Epidermal melanocyte (primary cell): ENCODE data around the gene VCL.
A peak's percentile ranks its signal among the peaks of the same experiment; 100 is the strongest.
"Not testable (repeated sequence)": the region's sequence is repeated elsewhere in the genome, so short reads cannot be mapped to it uniquely, and the experiment has no call there.

Source experiments
- DNase-seq: peaks from one replicate; pipeline ENCODE4 v3.0.0; 2011; ENCODE audit warnings: low spot score; ENCODE audit not compliant: insufficient read length

Gene VCL

DNA sequence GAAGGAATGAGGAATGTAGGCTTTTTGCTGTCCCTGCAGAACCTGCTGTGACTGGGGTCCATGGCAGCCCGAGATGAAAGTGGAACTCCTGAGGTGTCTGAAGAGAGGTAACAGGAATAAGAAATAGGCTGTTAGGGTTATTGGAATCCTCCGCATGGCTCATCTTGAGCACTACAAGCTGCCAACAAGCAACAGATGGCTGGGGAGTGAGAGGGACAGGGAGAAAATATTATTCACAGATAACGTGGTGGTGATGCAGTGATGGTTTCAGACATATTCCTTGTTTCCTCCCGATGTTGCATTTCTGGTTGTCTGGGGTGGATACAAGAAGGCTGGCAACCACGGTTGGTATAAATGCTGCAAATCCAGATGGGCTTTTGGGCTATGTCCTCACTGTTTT lies 106.6 kb downstream of the VCL start:
- DNase-seq: no peak

GRCh38 chr10:74104996-74105395 lies 107.1 kb downstream of the VCL start:
- DNase-seq: no peak

DNA sequence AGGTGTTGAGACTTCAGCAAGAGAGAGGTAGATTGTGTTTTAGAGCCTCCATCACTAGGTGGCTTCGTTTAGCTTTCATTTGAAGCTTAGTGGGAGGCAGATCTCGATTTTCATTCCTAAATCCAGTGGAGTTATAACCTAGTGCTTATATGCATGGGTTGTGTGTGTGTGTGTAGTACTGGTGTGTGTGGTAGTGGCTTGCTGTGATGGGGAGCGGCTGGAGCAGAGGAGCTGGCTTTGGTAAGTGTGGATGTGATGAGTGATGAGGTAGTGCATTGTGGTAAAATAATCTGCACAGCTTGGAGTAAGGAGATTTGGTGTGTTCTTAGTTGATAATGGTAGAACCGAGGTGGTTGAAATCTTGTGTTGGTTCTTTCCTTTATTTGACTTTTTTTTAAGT lies 109.5 kb downstream of the VCL start:
- DNase-seq: no peak

DNA sequence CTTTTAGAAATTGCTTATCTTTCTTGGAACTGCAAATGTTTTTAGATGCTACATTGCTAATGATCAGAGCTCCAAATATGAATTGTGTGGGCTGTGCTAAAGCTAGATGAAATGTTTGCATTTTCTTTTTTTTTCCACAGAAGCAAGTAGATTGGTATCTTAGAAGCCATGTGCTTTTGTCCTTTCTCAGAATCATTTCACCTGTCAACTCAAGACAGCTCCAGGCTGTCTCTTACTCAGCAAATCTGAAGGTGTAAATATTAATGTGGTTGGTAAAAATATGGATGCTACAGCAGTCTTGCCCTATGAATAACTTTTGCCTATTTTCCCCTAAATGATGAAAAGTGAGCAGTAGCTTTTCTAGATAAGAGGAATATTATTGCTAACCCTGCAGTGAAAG lies 111.5 kb downstream of the VCL start:
- no peak for DNase-seq

- DNase-seq: no peak
Measured at GRCh38 chr10:74110120-74110519, 112.2 kb downstream of the VCL start.

- no peak for DNase-seq
Measured at GRCh38 chr10:74111799-74112198, 113.9 kb downstream of the VCL start.

DNA sequence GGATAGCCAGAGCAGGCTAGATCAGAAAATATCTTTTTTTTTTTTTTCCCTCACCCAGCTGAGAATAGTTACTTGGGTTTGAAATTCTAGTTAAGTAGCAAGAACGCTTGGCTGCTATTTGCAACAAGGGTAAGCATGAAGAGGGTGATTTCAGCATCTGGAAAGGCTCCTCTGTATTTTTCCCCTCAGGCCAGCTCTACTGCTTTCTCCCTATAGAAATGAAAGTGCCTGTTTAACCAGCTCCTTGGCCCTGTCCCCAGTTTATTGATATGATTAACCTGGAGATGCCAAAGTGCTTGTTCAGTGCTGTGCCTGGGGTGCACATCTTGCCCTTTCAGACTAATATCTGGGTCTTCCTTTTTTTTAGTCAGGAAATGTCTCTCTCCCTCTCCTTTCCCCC lies 115.6 kb downstream of the VCL start:
- DNase-seq: no peak

GRCh38 chr10:74114041-74114448 lies 116.1 kb downstream of the VCL start:
- no peak for DNase-seq

DNA sequence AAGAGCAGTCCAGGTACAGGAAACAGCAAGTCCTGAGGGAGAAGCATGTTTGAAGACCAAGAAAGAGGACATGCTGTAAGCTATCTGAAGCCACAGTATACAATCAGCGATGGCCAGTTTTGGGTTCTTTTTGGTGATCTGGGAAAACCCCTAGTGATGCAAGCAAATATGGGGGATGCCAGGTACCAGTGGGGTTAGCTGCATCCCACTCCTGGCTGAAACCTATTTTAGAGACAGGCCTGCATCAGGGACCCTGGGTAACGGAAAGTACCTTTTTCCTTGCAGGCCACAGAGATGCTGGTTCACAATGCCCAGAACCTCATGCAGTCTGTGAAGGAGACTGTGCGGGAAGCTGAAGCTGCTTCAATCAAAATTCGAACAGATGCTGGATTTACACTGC lies 119.8 kb downstream of the VCL start:
- DNase-seq: no peak

GRCh38 chr10:74118804-74119203 lies 120.9 kb downstream of the VCL start:
- DNase-seq: no peak

GRCh38 chr10:74120911-74121310 lies 123.0 kb downstream of the VCL start:
- no peak for DNase-seq

GRCh38 chr10:74121368-74121767 lies 123.5 kb downstream of the VCL start:
- no peak for DNase-seq

DNA sequence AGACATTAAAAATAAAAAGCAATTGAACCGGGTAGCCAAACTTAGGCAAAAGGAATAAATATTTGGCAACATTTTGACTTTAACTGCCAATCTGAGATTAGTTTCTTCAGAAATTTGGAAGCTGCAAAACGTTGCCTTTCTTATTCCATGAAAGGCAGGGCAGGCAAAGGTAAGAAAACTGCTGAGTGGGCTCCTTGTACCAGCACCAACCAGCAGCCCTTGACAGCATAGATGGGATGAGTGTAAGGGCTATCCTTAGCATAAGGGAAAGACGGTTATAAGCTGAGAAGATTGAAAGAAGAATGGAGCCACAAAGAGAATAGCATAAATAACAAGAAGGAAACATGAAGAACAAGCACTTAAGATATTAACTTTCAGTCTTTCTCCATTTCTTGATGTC lies 124.1 kb downstream of the VCL start:
- DNase-seq: no peak

DNA sequence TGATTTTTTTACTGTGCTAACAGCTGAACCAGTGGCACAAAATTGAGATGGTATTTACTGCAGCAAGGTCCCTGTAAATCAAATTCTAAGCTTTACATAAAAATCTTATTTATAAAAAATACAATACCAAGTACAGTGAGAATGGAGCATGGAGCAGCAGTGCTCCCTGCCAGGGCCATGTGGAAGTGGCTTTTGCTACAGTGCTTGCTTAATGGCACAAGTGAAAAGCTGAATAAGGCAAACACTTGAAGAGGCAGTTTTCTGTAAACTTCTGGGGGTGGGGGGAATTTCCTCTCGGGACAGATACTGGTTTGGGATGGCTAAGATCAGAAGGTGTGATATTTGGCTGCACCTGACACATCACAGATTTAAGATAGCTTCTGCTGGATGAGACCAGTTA lies 125.2 kb downstream of the VCL start:
- DNase-seq: no peak

GRCh38 chr10:74133923-74134820 lies 136.3 kb downstream of the VCL start:
- no peak for DNase-seq

DNA sequence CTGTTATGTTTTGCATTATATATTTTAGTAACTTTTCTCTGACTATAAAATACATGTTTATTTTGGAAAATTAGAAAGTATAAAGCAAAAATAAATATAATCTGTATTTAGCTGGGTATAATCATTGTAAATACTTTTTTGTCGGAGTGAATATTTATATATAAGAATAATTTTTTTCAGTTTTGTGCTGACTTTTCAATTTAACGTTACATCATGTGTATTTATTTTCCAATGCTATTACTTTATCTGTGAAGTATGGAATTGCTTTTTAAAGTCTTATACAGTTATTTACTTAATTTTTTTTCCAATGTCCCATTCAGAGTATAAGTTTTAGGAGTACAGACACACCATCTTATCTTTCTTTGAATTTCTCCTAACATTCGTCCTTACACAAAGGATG lies 137.5 kb downstream of the VCL start:
- DNase-seq: no peak

- no peak for DNase-seq
Measured at GRCh38 chr10:74137992-74138391, 140.1 kb downstream of the VCL start.

DNA sequence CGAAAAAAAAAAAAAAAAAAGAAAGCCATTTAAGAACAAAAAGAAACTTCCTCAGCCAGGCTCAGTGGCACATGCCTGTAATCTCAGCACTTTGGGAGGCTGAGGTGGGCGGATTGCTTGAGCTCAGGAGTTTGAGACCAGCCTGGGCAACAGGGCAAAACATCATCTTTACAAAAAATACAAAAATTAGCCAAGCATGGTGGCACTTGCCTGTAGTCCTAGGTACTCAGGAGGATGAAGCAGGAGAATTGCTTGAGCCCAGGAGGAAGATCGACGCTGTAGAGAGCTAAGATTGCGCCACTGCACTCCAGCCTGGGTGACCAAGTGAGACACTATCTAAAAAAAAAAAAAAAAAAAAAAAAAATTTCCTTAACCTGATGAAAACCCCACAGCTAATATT lies 140.7 kb downstream of the VCL start:
- DNase-seq: not testable (repeated sequence)

- DNase-seq: no peak
Measured at GRCh38 chr10:74139981-74140380, 142.1 kb downstream of the VCL start.

GRCh38 chr10:74140553-74140952 lies 142.6 kb downstream of the VCL start:
- no peak for DNase-seq

DNA sequence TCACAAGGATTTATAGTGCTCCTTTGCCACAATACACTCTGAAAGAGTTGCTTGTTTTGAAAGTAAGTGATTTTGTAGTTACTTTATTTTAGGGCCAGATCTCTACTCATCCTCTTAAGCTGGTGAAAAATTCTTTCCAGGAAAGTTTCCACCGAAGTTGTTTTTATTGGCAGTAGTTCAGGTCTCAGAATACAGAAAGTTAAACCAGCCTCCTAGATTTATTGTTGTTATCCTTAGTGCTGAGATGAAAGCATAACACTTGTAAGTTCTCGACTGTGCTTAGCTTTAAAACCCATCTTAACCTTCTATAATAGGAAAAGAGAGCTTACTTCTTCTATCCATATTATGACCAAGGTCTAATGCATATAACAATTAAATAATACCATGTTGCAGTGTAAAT lies 147.2 kb downstream of the VCL start:
- no peak for DNase-seq

DNA sequence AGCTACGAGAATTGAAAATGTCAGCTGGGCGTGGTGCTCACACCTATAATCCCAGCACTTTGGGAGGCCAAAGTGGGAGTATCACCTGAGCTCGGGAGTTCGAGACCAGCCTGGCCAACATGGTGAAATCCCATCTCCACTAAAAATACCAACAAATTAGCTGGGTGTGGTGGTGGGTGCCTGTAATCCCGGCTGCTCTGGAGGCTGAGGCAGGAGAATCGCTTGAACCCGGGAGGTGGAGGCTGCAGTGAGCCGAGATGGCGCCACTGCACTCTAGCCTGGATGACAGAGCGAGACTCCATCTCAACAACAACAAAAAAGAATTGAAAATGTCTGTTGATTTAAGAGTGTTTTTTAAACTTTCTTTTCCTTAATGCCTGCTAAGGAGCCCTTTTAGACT lies 149.1 kb downstream of the VCL start:
- not testable (repeated sequence) for DNase-seq

DNA sequence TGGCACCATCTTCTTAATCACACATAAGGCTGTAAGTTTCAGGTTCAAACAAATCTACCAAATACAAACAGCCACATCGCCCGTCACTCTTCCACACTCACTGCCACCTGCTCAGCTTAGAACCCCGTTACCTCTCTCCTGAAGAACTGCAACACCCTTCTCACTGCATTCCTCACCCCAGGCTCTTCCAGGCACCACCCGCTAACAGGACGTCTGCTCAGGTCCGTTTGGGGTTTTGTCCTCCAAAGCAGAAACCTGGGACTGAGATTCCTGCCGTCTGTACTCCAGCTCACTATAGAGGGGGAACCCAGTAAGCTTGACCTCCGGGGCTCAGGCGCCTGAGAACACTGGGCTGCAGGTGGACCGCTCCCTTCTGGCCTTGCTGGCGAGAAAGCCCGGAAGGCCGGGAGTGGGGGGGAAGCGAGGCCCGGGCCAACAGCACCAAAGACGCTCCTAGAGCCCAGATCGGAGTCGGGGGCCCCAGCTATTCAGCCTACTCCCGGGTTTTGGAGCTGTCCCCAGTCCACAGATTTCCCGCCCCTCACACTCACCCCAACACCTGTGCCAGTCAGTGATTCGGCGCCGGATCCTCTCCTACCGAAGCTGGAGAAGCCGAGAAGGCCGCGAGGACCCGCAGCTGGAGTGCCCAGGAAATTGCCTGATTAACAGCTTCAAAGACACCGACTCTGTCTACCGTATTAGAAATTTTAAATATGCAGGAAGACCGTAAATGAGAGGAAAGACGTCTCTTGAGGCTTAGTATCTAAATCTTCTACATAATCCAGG lies 152.5 kb downstream of the VCL start, which contains the start of gene AP3M1:
AP3M1 (minus strand) TSS at position 625 of the 786 bp plus-strand sequence. CDS start 12,449 bp downstream, outside the sequence.
- peak; percentile 66 for DNase-seq
